PC-3 (cell line): ENCODE measurements around the gene ICAM4. TPM values are rescaled to one million over a fixed set of nuclear protein-coding genes. Genes with fewer than 3 reads are reported as not detected.

Experiments used
- ATAC-seq: fragments of 200-7000 bp; cut with Tn5 transposase; 2 replicates; pipeline ENCODE4 v1.9.1; 2020; ENCODE audit warnings: mild to moderate bottlenecking, moderate library complexity
- BruUV-seq: library from RNA; stranded (reverse); fragments of 400-500 nt; replicated peaks from 2 replicates; lab custom pipeline; 2021; lab: Mats Ljungman, UMichigan
- CTCF ChIA-PET: fragments of 300-600 bp; sonication (Branson Sonifier 250); formaldehyde crosslinking; loops from one replicate; lab custom pipeline; 2022; ENCODE audit warnings: antibody characterized with exemption; lab: Charles Lee
- POLR2A ChIA-PET: fragments of 300-600 bp; sonication (Branson Sonifier 250); formaldehyde crosslinking; loops from one replicate; lab custom pipeline; 2022; ENCODE audit warnings: antibody characterized with exemption; ENCODE audit not compliant: unreplicated experiment; lab: Charles Lee
- DNase-seq: peaks from one replicate; pipeline ENCODE4 v3.0.0-alpha.2; 2015
- H2AFZ ChIP-seq: fragments of 300-600 bp; sonication (generic); 2 replicates; pipeline ENCODE4 v1.6.0; 2016; ENCODE audit warnings: antibody characterized with exemption, low read length
- H3F3A ChIP-seq: fragments of 300-600 bp; sonication (generic); one replicate; pipeline ENCODE4 v1.6.0; 2017; ENCODE audit warnings: antibody characterized with exemption, low read length, control low read depth, mild to moderate bottlenecking; ENCODE audit not compliant: unreplicated experiment
- H3K27ac ChIP-seq: fragments of 300-600 bp; sonication (generic); 2 replicates; pipeline ENCODE4 v1.5.1; 2016; ENCODE audit warnings: mild to moderate bottlenecking, low read length
- H3K27me3 ChIP-seq: fragments of 300-600 bp; sonication (generic); 2 replicates; pipeline ENCODE4 v1.6.1; 2016; ENCODE audit warnings: low read length, mixed read lengths
- H3K36me3 ChIP-seq: fragments of 300-600 bp; sonication (generic); 2 replicates; pipeline ENCODE4 v1.6.1; 2016; ENCODE audit warnings: low read depth, mixed run types, low read length, mixed read lengths
- H3K4me1 ChIP-seq: fragments of 300-600 bp; sonication (generic); 2 replicates; pipeline ENCODE4 v1.5.1; 2016; ENCODE audit warnings: low read length; ENCODE audit not compliant: insufficient read depth
- H3K4me2 ChIP-seq: fragments of 300-600 bp; sonication (generic); 2 replicates; pipeline ENCODE4 v1.6.0; 2016; ENCODE audit warnings: low read length
- H3K4me3 ChIP-seq: fragments of 300-600 bp; sonication (generic); 2 replicates; pipeline ENCODE4 v1.5.1; 2016; ENCODE audit warnings: mild to moderate bottlenecking, low read length, mixed read lengths
- H3K79me2 ChIP-seq: fragments of 300-600 bp; sonication (generic); 2 replicates; pipeline ENCODE4 v1.6.1; 2017; ENCODE audit warnings: low read length, mixed read lengths
- H3K9ac ChIP-seq: fragments of 300-600 bp; sonication (generic); 2 replicates; pipeline ENCODE4 v1.6.0; 2016; ENCODE audit warnings: mild to moderate bottlenecking, low read length
- H3K9me2 ChIP-seq: fragments of 300-600 bp; sonication (generic); replicated peaks from 2 replicates; pipeline ENCODE4 v1.6.1; 2016; ENCODE audit warnings: mixed run types, low read length, mixed read lengths
- H3K9me3 ChIP-seq: fragments of 300-600 bp; sonication (generic); 2 replicates; pipeline ENCODE4 v1.6.1; 2016; ENCODE audit warnings: low read length, mixed read lengths
- H4K20me1 ChIP-seq: fragments of 300-600 bp; sonication (generic); 2 replicates; pipeline ENCODE4 v1.6.1; 2016; ENCODE audit warnings: low read length, mixed read lengths
- EZH2 ChIP-seq: fragments of 300-600 bp; sonication (generic); IDR thresholded peaks from one replicate; pipeline ENCODE4 v1.6.1; 2017; ENCODE audit warnings: antibody characterized with exemption, mild to moderate bottlenecking, low read length; ENCODE audit not compliant: unreplicated experiment
- EZH2phosphoT487 ChIP-seq: fragments of 300-600 bp; sonication (generic); IDR thresholded peaks from 2 replicates; pipeline ENCODE4 v1.6.1; 2018; ENCODE audit warnings: mild to moderate bottlenecking, antibody characterized with exemption, low read length, borderline replicate concordance
- intact Hi-C: fragments of 100-400 bp; cut with micrococcal nuclease; formaldehyde crosslinking; loops from 2 replicates; pipeline ENCODE4 v1.9.0; 2023
- total RNA-seq: library from RNA; depleted of rRNA; stranded (reverse); fragments of >200 nt; gene quantifications from 2 replicates; pipeline ENCODE4 v1.2.3, GENCODE V29; 2014
- TF ChIP-seq, protein P1 (sequence below): fragments of 300-600 bp; sonication (generic); conservative IDR thresholded peaks from 2 replicates; pipeline ENCODE4 v1.5.1; 2017; ENCODE audit warnings: antibody characterized with exemption, low read depth, mild to moderate bottlenecking, low read length

The ICAM4 gene
- total RNA-seq, 1 experiment from 2014 or later: not detected

- Histone ChIP-seq H3F3A (no peaks in the 10 kb centered on the region), H3K79me2 (no peaks in the 10 kb centered on the region), H3K9me2 (no peaks in the 10 kb centered on the region), H3K27ac (no peak overlapping the region), H3K4me3 (no peak overlapping the region), H2AFZ (no peak overlapping the region), H4K20me1 (no peaks in the 10 kb centered on the region), H3K4me1 (peaks cover 8% of the 10 kb centered on the region), H3K36me3 (no peaks in the 10 kb centered on the region), H3K27me3 (no peaks in the 10 kb centered on the region), H3K4me2 (no peak overlapping the region), H3K9me3 (no peaks in the 10 kb centered on the region), H3K9ac (no peak overlapping the region)
- TF ChIP-seq, protein P1, sequence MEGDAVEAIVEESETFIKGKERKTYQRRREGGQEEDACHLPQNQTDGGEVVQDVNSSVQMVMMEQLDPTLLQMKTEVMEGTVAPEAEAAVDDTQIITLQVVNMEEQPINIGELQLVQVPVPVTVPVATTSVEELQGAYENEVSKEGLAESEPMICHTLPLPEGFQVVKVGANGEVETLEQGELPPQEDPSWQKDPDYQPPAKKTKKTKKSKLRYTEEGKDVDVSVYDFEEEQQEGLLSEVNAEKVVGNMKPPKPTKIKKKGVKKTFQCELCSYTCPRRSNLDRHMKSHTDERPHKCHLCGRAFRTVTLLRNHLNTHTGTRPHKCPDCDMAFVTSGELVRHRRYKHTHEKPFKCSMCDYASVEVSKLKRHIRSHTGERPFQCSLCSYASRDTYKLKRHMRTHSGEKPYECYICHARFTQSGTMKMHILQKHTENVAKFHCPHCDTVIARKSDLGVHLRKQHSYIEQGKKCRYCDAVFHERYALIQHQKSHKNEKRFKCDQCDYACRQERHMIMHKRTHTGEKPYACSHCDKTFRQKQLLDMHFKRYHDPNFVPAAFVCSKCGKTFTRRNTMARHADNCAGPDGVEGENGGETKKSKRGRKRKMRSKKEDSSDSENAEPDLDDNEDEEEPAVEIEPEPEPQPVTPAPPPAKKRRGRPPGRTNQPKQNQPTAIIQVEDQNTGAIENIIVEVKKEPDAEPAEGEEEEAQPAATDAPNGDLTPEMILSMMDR: no peak
- TF ChIP-seq EZH2phosphoT487: no peak
- DNase-seq: no peak
- BruUV-seq: no TSS peak
- CTCF ChIA-PET: no interaction called here
- POLR2A ChIA-PET: interaction anchor here (0.6 kb wide), 1 partner anchor 82 kb away, joined by 4 read pairs; no protein-coding TSS in a partner anchor
- ATAC-seq: no peak
- intact Hi-C loops: no loop called here
Observed at GRCh38 chr19:10299545-10300458, 13.0 kb downstream of the ICAM4 start.

DNA sequence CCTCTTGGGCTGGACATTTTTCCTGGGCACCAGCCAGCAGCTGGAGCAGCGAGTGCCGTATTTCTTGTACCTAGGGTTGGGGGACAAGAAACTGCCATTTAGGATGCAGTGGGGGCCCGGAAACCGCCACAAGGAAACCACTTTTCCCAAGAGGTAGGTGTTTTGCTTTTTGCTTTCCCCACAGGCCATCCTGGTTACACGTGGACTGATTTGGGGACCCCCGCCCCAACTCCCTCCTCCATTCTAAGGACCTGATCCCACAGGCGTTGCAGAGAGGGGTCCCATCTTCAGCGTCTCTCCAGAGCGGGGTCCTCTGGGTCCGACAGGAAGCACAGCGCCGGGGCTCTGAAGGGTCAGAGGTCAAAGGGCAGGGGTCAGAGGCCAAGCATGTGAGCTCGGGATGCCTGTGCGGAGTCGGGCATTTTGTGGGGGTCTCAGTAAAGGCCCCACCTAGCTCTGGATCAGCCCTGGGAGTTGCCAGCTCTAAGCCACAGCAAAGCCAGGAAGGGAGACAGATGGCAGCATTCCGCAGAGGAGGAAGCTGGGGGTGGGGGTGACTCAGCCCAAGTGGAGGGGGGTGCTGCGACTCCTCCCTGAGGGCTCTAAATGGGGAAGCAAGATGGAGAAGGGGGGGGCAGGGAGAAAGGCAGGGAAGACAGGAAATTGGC is 18.5 kb downstream of the ICAM4 start:
- ChIA-PET CTCF (no interaction called here), POLR2A (no interaction called here)
- DNase-seq (no peak), ATAC-seq (no peak)
- H3K9ac ChIP-seq: no peak overlapping the region
- H3K36me3 ChIP-seq: no peaks in the 10 kb centered on the region; the same call in 1 of the 2 replicates
- peaks cover 8% of the 10 kb centered on the region for H3K4me1 ChIP-seq
- H3K79me2 ChIP-seq: no peaks in the 10 kb centered on the region
- H2AFZ ChIP-seq: no peak overlapping the region
- H3K4me3 ChIP-seq: no peak overlapping the region
- intact Hi-C loops: no loop called here
- H3K9me2 ChIP-seq: no peaks in the 10 kb centered on the region
- no peaks in the 10 kb centered on the region for H3F3A ChIP-seq
- TF ChIP-seq EZH2phosphoT487: no peak
- TF ChIP-seq, protein P1: no peak
- TF ChIP-seq EZH2: no peak
- no peak overlapping the region for H3K4me2 ChIP-seq
- no peaks in the 10 kb centered on the region for H3K27me3 ChIP-seq
- H3K27ac ChIP-seq: no peak overlapping the region
- no peaks in the 10 kb centered on the region for H3K9me3 ChIP-seq
- no TSS peak for BruUV-seq
- H4K20me1 ChIP-seq: no peaks in the 10 kb centered on the region
